Measurements from ENCODE around the gene CEACAM4. TPM values are rescaled to one million over a fixed set of nuclear protein-coding genes. Genes with fewer than 3 reads are reported as not detected.
"Not testable (repeated sequence)": the region's sequence is repeated elsewhere in the genome, so short reads cannot be mapped to it uniquely, and the experiment has no call there.

CEACAM4 gene
- total RNA-seq, 1 experiment from 2014 or later: not detected

DNA sequence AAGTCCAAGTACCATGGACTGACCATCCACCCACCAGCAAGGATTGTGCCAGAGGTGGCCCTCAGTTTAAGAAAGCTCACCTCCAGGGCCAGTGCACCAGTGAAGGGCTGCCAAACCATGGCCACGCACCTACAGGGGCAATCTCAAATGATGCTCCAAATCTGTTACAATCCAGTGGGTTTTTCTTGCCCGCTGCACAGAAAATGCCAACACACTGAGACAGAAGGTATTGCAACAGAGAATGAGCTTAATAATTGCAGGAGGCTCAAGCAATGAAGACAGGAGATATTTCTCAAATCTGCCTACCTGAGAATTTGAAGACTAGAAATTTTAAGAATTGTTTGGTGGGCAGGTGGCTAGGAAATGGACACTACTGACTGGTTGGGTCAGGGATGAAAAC, 39.2 kb upstream of the CEACAM4 start:
- TF ChIP-seq CTCF (IDR thresholded peaks at IDR 0.05; ENCODE audit: unreplicated experiment): no peak
- Mint-ChIP-seq H3K9me3 (ENCODE audit: unreplicated experiment) (no peaks in the 10 kb centered on the region), H3K4me3 (ENCODE audit: unreplicated experiment) (no peak overlapping the region), H3K4me1 (ENCODE audit: insufficient read depth, unreplicated experiment) (no peaks in the 10 kb centered on the region), H3K27ac (ENCODE audit: low read depth, unreplicated experiment) (no peak overlapping the region), H3K36me3 (ENCODE audit: insufficient read depth, unreplicated experiment) (no peaks in the 10 kb centered on the region), H3K27me3 (ENCODE audit: insufficient read depth, unreplicated experiment) (peaks cover 43% of the 10 kb centered on the region)
- CTCF ChIA-PET: no interaction called here
- intact Hi-C loops (cut with micrococcal nuclease): no loop called here
- no peak for DNase-seq (ENCODE audit: unreplicated experiment)
- no TSS peak for BruUV-seq (replicated peaks)
- POLR2A ChIA-PET: no interaction called here

- TF ChIP-seq CTCF (IDR thresholded peaks at IDR 0.05; ENCODE audit: unreplicated experiment): no peak
- H3K27me3 Mint-ChIP-seq (ENCODE audit: insufficient read depth, unreplicated experiment): peaks cover 89% of the 10 kb centered on the region
- H3K4me3 Mint-ChIP-seq (ENCODE audit: unreplicated experiment): no peak overlapping the region
- ChIA-PET CTCF (interaction anchor here (3.3 kb wide), 1 partner anchor 15 kb away, joined by 17 read pairs; no protein-coding TSS in a partner anchor), POLR2A (interaction anchor here (0.6 kb wide), 1 partner anchor 97 kb away, joined by 3 read pairs; no protein-coding TSS in a partner anchor)
- H3K27ac Mint-ChIP-seq (ENCODE audit: low read depth, unreplicated experiment): no peak overlapping the region
- H3K36me3 Mint-ChIP-seq (ENCODE audit: insufficient read depth, unreplicated experiment): no peaks in the 10 kb centered on the region
- no peaks in the 10 kb centered on the region for H3K9me3 Mint-ChIP-seq (ENCODE audit: unreplicated experiment)
- intact Hi-C loops (cut with micrococcal nuclease): no loop called here
- DNase-seq (ENCODE audit: unreplicated experiment): no peak
- no TSS peak for BruUV-seq (replicated peaks)
- H3K4me1 Mint-ChIP-seq (ENCODE audit: insufficient read depth, unreplicated experiment): no peaks in the 10 kb centered on the region
Observed at GRCh38 chr19:41657157-41657556, 30.3 kb upstream of the CEACAM4 start.

DNA sequence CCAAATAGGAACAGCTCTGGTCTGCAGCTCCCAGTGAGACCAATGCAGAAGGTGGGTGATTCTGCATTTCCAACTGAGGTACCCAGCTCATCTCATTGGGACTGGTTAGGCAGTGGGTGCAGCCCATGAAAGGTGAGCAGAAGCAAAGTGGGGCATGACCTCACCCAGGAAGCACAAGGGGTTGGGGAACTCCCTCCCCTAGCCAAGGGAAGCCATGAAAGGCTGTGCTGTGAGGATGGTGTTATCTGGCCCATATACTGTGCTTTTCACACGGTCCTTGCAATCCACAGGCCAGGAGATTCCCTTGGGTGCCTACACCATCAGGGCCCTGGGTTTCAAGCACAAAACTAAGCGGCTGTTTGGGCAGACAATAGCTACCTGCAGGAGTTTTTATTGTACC, 29.9 kb upstream of the CEACAM4 start:
- H3K4me1 Mint-ChIP-seq (ENCODE audit: insufficient read depth, unreplicated experiment); intact Hi-C loops (cut with micrococcal nuclease); BruUV-seq (replicated peaks); DNase-seq (ENCODE audit: unreplicated experiment); H3K36me3 Mint-ChIP-seq (ENCODE audit: insufficient read depth, unreplicated experiment); H3K4me3 Mint-ChIP-seq (ENCODE audit: unreplicated experiment); H3K27ac Mint-ChIP-seq (ENCODE audit: low read depth, unreplicated experiment); H3K9me3 Mint-ChIP-seq (ENCODE audit: unreplicated experiment): not testable (repeated sequence)
- peaks cover 87% of the 10 kb centered on the region for H3K27me3 Mint-ChIP-seq (ENCODE audit: insufficient read depth, unreplicated experiment)
- POLR2A ChIA-PET: interaction anchor here (0.6 kb wide), 1 partner anchor 97 kb away, joined by 3 read pairs; no protein-coding TSS in a partner anchor
- CTCF ChIA-PET: interaction anchor here (0.6 to 3.3 kb wide), 2 partner anchors 15 to 60 kb away, joined by 3 to 17 read pairs; no protein-coding TSS in a partner anchor

- no peak for TF ChIP-seq CTCF (IDR thresholded peaks at IDR 0.05; ENCODE audit: unreplicated experiment)
- POLR2A ChIA-PET: interaction anchor here (2.2 kb wide), 1 partner anchor 10 kb away, joined by 4 read pairs; no protein-coding TSS in a partner anchor
- H3K9me3 Mint-ChIP-seq (ENCODE audit: unreplicated experiment): no peaks in the 10 kb centered on the region
- BruUV-seq (replicated peaks): no TSS peak
- DNase-seq (ENCODE audit: unreplicated experiment): no peak
- intact Hi-C loops (cut with micrococcal nuclease): no loop called here
- H3K27me3 Mint-ChIP-seq (ENCODE audit: insufficient read depth, unreplicated experiment): peaks cover 89% of the 10 kb centered on the region
- H3K36me3 Mint-ChIP-seq (ENCODE audit: insufficient read depth, unreplicated experiment): no peaks in the 10 kb centered on the region
- no peaks in the 10 kb centered on the region for H3K4me1 Mint-ChIP-seq (ENCODE audit: insufficient read depth, unreplicated experiment)
- H3K27ac Mint-ChIP-seq (ENCODE audit: low read depth, unreplicated experiment): no peak overlapping the region
- H3K4me3 Mint-ChIP-seq (ENCODE audit: unreplicated experiment): no peak overlapping the region
- CTCF ChIA-PET: interaction anchor here (1.0 to 2.3 kb wide), 4 partner anchors 10 to 456 kb away, joined by 3 to 20 read pairs (median 4); no protein-coding TSS in a partner anchor
Observed at GRCh38 chr19:41652250-41652649, 25.4 kb upstream of the CEACAM4 start.

- peaks cover 71% of the 10 kb centered on the region for H3K27me3 Mint-ChIP-seq (ENCODE audit: insufficient read depth, unreplicated experiment)
- ChIA-PET CTCF (interaction anchor here (0.6 to 1.4 kb wide), 3 partner anchors 44 to 392 kb away, joined by 3 to 5 read pairs (median 4); no protein-coding TSS in a partner anchor), POLR2A (no interaction called here)
- H3K4me3 Mint-ChIP-seq (ENCODE audit: unreplicated experiment): no peak overlapping the region
- intact Hi-C loops (cut with micrococcal nuclease): no loop called here
- BruUV-seq (replicated peaks): no TSS peak
- H3K4me1 Mint-ChIP-seq (ENCODE audit: insufficient read depth, unreplicated experiment): no peaks in the 10 kb centered on the region
- no peak overlapping the region for H3K27ac Mint-ChIP-seq (ENCODE audit: low read depth, unreplicated experiment)
- no peak for TF ChIP-seq CTCF (IDR thresholded peaks at IDR 0.05; ENCODE audit: unreplicated experiment)
- no peaks in the 10 kb centered on the region for H3K9me3 Mint-ChIP-seq (ENCODE audit: unreplicated experiment)
- no peaks in the 10 kb centered on the region for H3K36me3 Mint-ChIP-seq (ENCODE audit: insufficient read depth, unreplicated experiment)
- DNase-seq (ENCODE audit: unreplicated experiment): no peak
Observed at GRCh38 chr19:41649827-41650226, 23.0 kb upstream of the CEACAM4 start.

Measured in MCF 10A (cell line).